Camera-type eye (tissue), 1 donor: Measurements from ENCODE around the gene GXYLT1. TPM values are rescaled to one million over a fixed set of nuclear protein-coding genes. Genes with fewer than 3 reads are reported as not detected.

Source experiments
- total RNA-seq: library from RNA; depleted of rRNA; stranded (reverse); fragments of >200 nt; gene quantifications from one replicate; pipeline ENCODE4 v1.2.3, GENCODE V29; 2014

Gene GXYLT1, protein sequence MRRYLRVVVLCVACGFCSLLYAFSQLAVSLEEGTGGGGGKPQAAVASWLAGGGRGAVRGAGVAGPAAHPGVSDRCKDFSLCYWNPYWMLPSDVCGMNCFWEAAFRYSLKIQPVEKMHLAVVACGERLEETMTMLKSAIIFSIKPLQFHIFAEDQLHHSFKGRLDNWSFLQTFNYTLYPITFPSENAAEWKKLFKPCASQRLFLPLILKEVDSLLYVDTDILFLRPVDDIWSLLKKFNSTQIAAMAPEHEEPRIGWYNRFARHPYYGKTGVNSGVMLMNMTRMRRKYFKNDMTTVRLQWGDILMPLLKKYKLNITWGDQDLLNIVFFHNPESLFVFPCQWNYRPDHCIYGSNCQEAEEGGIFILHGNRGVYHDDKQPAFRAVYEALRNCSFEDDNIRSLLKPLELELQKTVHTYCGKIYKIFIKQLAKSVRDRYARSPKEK
- total RNA-seq = 31.5 TPM

DNA sequence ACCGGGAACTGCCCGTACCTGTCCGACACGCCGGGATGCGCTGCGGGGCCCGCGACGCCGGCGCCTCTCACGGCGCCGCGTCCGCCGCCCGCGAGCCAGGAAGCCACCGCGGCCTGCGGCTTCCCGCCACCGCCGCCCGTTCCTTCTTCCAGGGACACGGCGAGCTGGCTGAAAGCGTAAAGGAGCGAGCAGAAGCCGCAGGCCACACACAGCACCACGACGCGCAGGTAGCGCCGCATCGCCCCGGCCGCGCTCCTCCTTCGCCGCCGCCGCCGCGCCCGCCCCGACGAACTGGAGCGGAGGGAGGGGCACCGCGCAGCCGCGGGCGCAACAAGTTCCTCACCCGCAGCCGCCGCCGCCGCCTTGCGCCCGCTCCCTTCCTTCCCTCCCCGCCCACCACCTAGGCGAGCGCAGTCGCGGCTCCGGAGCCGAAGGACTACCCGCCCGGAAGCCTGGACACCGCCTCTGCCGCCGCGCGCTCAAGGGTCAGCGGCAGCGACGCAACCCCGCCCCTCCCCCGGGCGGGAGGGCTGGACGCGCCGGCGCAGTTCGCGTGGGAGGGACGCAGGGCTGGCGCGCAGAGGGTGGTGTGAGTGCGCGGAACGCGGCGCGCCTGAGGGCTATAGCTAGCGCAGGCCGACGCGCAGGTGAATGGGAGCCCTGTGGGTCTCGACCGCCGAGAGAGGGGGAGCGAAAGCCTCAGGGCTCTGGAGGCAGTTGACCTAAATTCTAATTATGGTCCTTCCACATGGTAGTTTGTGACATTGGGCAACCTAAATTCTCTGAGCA is at the start of gene GXYLT1:
TSS of gene GXYLT1 (minus strand) at position 467 of the 789 bp plus-strand sequence. CDS start at position 239, 228 bp downstream.

Other genes starting within 250 kb of the GXYLT1 start
- gene YAF2, start 93.4 kb upstream of the GXYLT1 start, total RNA-seq = 75.3 TPM
- gene ZCRB1, start 181.2 kb upstream of the GXYLT1 start, total RNA-seq = 29.8 TPM
- 92.1 TPM for gene PPHLN1, start 181.3 kb upstream of the GXYLT1 start, total RNA-seq